ENCODE data around the gene SH3RF2.
"Not testable (repeated sequence)": the region's sequence is repeated elsewhere in the genome, so short reads cannot be mapped to it uniquely, and the experiment has no call there.

SH3RF2 gene

GRCh38 chr5:145951071-145951470 is 14.7 kb downstream of the SH3RF2 start:
- no peak for DNase-seq (ENCODE audit: low read depth)

DNA sequence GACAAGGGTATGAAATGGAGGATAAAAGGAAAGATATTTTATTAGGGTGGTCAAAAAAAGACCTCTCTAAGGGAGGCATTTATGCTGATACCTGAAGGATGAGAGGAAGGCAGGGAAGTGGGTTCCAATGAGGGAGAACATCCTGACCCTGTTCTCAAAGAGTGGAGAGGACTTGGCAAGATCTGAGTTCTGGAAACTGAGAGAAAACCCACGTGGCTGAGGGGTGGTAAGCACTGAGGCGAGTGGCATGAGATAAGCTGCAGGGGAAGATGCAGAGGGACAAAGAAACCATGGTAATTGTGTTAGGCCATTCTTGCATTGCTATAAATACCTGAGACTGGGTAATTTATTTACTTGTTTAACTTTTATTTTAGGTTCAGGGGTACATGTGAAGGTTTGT is 16.8 kb downstream of the SH3RF2 start:
- no peak for DNase-seq (ENCODE audit: low read depth)

- not testable (repeated sequence) for DNase-seq (ENCODE audit: low read depth)
Measured at GRCh38 chr5:145954140-145954539, 17.8 kb downstream of the SH3RF2 start.

GRCh38 chr5:145957388-145957787 is 21.0 kb downstream of the SH3RF2 start:
- DNase-seq (ENCODE audit: low read depth): no peak

DNA sequence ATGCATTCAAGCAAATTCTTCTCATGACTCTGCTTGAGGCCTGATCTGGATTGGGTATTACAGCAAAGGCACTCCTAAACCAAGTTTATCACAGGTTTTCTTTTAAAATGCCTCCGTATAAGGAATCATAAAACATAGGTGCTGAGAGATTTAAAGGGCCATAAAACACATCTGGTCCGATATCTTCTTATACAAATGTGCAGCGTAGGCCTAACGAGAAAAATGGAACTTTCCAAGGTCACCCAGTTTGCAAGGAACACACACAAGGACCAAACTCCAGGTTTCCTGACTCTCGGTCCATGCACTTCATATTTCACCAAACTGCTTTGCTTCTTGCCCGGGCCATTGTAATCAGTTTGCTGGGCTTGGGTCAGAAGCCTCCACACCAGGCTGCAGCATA is 22.1 kb downstream of the SH3RF2 start:
- no peak for DNase-seq (ENCODE audit: low read depth)

DNA sequence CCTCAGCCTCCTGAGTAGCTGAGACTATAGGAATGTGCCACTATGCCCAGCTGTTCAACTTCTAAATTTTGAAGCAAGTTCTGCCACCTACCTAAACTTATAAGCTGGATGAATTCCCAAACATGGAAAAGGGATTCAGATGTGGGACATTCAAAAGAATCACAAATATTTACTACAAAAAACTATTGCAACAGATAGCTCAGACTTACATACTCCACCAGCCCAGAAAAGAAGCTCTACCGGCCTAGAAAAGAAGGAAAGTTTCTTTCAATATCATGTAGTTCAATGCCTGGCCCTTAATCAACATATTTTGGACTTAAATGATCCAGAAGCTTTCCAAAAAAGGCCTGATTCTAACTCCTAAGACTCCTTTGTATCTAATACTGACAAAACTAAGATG is 23.8 kb downstream of the SH3RF2 start:
- no peak for DNase-seq (ENCODE audit: low read depth)

DNA sequence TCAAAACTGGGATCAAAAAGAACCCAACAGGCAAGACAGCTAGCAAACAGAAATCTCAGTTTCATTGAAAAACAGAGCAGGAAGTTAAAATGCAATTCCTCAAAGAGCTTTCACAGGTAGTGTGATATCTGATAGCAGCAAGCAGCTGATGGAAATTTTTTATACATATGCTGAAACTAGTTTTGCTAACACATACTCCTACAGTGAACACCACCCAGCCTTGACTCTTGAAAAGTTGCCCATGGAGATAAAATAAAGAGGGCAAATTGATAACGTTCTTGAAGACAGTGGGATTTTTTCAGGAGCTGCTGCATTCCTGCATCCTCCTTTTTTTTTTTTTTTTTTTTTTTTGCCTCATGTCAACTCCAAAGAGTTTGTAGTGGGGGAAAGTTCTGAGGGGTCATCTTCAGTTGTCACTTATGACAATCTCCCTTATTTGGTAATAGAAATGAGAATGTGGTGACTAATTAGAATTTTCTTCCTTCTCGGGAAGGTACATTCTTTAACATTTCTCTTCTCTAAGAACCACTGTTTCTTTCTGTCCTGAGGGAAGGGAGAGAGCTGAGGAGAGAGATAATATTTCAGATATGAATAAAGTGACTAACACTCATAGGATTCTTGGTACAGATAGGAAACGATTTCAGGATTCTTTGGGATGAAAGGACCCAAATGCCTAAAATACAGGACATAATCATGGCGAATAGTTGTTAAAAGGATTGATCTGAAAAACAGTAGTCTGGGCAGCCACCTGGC is 24.6 kb downstream of the SH3RF2 start:
- no peak for DNase-seq (ENCODE audit: low read depth)

GRCh38 chr5:145962001-145962400 is 25.6 kb downstream of the SH3RF2 start:
- no peak for DNase-seq (ENCODE audit: low read depth)

- not testable (repeated sequence) for DNase-seq (ENCODE audit: low read depth)
Measured at GRCh38 chr5:145964008-145964407, 27.6 kb downstream of the SH3RF2 start.

DNA sequence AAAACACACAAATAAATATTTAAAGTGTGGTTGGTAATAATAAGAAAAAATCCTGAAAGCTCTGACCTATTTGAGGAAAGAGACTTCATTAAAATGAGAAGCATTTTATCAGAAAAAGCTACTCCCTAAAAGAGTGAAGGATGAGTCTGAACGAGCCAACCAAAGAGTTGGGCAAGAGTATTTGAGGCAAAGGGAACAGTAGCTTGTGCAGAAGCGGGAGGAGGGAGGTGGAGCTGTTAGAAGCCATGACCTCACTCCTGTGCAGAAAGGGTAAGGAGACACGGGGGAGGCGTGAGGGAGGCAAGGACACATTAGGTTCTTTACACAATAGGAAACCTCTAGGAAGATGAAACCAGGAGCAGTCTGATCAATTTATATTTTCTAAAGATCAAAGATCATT is 29.4 kb downstream of the SH3RF2 start:
- no peak for DNase-seq (ENCODE audit: low read depth)

- DNase-seq (ENCODE audit: low read depth): no peak
Measured at GRCh38 chr5:145967296-145967695, 30.9 kb downstream of the SH3RF2 start.

DNA sequence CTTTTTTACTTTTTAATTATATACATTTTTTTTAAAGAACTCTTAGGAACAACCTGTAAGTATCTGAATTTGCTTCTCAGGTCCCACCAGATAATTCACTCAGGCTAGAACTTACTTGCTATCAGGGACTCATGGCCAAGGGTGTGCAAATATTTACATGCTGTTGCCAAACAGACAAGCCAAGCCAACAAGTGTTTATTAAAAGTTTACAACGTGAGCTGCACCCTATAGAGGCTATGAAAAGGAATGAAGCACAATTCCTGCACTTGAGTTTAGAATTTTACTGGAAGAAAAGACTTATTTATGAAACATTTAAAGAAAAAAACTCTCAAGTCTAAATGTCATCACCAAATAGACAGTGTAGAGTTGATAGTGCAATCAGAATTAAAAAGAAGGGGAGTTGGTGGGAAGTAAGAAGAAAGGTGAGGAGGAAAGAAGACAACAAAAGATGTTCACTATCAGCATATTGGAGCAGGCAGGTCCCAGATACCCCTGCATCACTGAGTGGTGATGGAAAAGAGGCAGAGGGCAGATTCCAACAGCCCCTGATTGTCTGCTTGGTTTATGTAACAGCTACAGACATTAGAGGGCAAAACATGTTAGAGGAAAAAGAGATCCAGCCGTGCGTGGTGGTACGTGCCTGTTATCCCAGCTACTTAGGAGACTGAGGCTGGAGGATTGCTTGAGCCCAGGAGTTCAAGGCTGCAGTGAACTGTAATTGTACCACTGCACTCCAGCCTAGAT is 32.8 kb downstream of the SH3RF2 start:
- DNase-seq (ENCODE audit: low read depth): no peak

DNA sequence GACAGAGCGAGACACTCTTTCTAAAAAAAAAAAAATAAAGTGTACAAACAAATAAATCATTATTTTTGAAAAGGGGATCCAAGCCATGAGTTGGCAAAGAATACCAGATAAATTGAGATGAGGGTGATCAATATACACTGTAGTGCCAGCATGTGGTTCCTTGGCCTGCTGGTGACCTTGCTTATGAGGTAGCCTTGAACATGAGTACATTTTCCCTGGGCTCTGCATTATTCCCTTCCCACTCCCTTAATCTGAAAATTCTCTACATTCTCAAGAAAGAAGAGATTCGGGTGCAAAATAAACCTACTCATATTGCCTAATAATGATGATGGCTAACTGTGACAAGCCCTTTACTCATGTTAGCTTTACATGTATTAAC is 33.3 kb downstream of the SH3RF2 start:
- DNase-seq (ENCODE audit: low read depth): no peak

DNA sequence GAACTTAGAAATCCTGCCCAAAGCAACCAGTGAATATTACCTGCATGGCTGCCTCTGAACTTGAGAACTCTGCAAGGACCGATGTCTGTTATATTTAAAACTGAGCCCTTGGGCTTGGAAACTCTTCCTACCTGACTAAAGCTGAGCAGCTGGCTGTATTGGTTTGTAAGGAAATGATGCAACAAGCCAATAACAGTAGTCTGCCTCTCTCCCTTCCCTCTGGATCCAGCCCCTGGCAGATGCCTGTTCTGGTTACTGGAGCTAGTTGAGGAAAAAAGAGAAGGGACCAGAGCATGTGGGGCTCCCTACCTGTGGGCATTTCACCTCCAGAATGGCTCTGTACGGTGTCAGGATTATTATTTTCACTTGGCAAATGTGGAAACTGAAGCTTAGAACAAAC is 34.7 kb downstream of the SH3RF2 start:
- DNase-seq (ENCODE audit: low read depth): no peak

DNA sequence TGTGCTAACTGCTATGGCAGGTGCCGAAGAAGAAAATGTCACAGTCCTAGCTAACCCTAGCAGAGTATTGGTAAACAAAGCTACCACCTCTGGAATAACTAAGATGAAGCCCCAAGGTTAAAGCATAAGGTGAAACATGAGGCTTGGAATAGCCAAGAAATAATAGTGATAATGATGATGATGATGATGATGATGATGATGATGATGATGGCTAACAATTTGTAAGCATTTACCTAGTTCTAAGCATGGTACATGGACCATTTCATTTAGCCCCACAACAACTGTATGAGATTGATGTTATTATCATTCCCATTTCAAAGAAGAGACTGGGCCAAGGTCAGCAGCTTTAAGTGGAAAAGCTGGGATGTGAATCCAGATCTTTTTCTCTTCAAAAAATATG is 35.3 kb downstream of the SH3RF2 start:
- DNase-seq (ENCODE audit: low read depth): no peak

DNA sequence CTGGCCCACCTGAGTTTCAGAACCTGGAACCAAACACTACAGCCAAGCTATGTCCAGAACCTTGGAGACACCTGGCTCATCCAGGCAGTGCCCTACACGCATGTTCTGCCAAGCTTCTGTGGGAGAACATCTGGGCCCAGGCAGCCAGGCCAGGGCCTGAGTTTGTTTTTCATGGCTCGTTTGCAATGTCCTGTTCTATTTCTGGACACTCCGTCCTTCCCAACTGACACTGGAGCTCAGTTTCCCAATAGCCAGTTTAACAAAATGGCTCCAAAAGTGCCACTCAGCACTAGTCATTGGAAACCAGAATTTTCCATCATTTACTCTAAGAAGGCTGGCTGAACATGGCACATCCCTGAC is 38.6 kb downstream of the SH3RF2 start:
- no peak for DNase-seq (ENCODE audit: low read depth)

DNA sequence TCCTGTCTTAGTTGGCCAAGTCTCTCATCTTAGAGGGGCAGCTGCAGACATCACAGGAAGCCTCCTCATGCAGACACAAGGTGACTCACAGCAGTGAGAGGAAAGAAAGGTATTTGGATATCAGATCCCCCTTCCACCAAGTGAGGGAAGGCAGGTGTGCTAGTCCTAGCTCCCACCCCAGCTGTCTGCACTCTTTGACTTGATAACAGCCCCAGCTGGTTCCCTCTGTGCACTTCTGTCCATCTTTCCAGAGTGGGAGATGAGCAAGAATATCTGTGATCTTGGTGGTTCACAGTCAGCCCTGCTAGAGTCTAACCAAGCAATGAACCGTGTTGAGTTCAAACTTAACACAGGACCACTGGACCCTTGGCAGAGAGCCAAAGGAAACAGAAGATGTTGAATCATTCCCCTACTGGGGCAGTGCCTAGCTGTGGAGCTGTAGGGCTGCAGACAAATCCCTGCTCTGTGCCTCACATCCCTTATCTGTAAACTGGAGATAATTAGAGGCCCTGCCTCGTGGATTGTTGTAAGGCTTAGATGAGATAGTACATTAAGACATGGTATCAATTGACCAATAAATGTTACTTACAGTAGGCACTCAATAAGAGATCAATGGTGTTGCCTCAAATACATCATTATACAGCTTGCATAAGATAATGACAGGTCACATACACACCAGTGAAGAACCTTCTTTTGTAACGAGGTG is 39.1 kb downstream of the SH3RF2 start:
- DNase-seq (ENCODE audit: low read depth): no peak

DNA sequence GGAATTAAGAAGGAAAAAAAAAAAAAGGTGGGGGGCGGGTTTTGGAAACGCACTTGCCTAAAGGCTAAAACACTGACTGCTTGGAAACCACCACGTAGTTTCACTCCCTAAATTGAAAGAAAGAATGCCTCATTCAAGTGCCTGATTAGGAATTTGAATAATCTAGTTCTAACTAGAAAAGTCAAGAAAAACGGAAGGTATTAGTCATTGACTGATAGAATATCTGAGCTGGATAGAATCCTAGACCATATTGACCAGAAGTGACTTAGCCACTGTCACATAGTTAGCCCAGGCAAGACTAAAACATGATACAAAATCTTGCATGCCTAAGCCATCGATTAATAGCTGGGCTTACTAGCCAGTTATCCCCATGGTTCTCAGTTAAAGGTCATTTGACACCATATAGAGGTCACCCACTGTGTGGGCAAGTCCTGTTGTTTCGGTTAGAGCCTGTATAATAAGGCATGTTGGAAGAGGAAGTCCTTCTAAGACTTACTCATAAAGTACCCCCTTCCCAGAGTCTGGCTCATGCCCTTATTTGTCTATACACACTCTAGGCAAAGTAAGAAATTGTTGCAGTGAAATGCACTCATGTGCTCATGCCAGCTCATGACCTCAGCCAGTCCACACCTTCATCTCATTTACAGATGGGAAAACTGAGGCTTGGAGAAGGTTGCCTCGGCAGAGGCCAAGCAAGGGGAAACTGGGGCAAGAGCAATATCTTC is 40.2 kb downstream of the SH3RF2 start:
- no peak for DNase-seq (ENCODE audit: low read depth)

DNA sequence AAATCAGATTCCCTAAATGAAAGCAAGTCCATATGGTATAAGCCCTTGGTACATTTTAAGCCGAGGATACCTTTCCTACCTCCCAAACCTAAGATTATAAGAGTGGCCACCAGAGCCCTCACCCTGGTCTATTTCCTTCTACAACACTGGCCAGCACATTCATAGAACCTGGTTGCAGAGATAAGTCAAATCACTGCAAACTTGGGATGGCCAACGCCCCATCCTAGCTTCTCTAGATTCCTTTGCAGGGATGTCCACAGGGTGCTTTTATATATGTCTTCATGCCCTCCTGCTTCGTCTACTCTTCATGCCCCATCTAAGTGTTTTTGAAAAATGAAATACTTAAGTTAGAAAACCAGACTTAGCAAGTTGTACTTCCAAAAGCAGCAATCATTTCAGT is 41.8 kb downstream of the SH3RF2 start:
- DNase-seq (ENCODE audit: low read depth): no peak

- no peak for DNase-seq (ENCODE audit: low read depth)
Measured at GRCh38 chr5:145978708-145979107, 42.3 kb downstream of the SH3RF2 start.

DNA sequence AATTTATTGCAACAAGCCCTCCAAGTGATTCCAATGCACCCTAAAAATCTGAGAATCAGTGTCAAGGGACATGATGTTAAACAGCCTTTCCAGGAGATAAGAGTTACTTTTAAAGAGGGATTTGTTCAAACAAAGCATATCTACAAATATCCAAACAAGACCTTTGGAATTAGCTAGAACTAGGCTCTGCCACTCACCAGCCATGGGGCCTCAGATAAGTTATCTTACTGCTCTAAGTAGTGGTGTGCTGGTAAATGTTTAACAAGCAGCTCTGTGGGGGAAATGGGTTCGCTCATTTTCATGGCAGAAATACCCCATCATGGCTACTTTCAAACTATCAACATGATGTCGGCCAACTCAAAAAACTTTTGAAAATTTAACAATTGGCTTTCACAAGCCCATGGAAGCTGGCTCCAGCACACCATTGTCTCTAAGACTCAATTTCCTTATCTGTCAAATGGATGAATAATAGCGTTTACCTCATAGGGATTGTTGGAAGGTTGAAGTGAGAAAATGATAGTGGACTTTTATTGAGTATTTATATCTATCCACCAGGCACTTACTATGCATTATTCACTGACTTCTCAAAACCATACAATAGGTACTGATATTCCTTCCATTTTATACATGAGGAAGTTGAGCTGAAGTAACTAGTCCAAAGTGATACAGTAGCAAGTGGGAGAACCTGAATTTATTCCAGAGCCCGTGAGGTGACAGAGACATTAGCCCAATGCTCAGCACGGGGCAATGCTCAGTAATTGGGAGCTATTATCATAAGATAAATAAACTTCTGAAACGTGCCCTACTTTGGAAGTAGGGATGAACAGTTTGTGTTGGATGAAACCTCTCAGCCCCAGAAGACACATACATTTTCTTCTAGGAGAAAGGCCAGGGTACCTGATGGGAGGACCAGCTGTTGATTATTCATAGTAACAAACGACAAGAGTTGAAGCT is 43.2 kb downstream of the SH3RF2 start:
- DNase-seq (ENCODE audit: low read depth): no peak

Measured in activated T-cell treated with anti-CD3 and anti-CD28 coated beads for 1 hour (primary cell).